ENCODE results near the gene PRSS36. TPM values are rescaled to one million over a fixed set of nuclear protein-coding genes. Genes with fewer than 3 reads are reported as not detected.
"Not testable (repeated sequence)": the region's sequence is repeated elsewhere in the genome, so short reads cannot be mapped to it uniquely, and the experiment has no call there.

Gene PRSS36
- total RNA-seq = 1.1 TPM

- DNase-seq (ENCODE audit: low read depth in 2 of 3, low spot score in 2 of 3) = no peak
These were observed at the start of gene PRSS36 for GRCh38 chr16:31149894-31150890. Gene PRSS36 (minus strand): TSS chr16:31150066. CDS start chr16:31150035, 31 bp downstream.

GRCh38 chr16:31199430-31200041 lies 49.7 kb upstream of the PRSS36 start:
- DNase-seq (ENCODE audit: low read depth in 2 of 3, low spot score in 2 of 3) = no peak

- DNase-seq (ENCODE audit: low read depth in 2 of 3, low spot score in 2 of 3) = no peak
These were observed 48.5 kb upstream of the PRSS36 start for GRCh38 chr16:31198207-31198882.

- DNase-seq (ENCODE audit: low read depth in 2 of 3, low spot score in 2 of 3) = no peak
These were observed 46.6 kb upstream of the PRSS36 start for GRCh38 chr16:31196324-31197088.

- DNase-seq (ENCODE audit: low read depth in 2 of 3, low spot score in 2 of 3) = not testable (repeated sequence)
These were observed 46.0 kb upstream of the PRSS36 start for GRCh38 chr16:31195861-31196260.

GRCh38 chr16:31194898-31195297 lies 45.0 kb upstream of the PRSS36 start:
- no peak for DNase-seq (ENCODE audit: low read depth in 2 of 3, low spot score in 2 of 3)

GRCh38 chr16:31193874-31194273 lies 44.0 kb upstream of the PRSS36 start:
- no peak for DNase-seq (ENCODE audit: low read depth in 2 of 3, low spot score in 2 of 3)

- DNase-seq (ENCODE audit: low read depth in 2 of 3, low spot score in 2 of 3) = no peak
These were observed 43.2 kb upstream of the PRSS36 start for GRCh38 chr16:31192856-31193642.

GRCh38 chr16:31191697-31192428 lies 42.0 kb upstream of the PRSS36 start:
- DNase-seq (ENCODE audit: low read depth in 2 of 3, low spot score in 2 of 3) = no peak

- no peak for DNase-seq (ENCODE audit: low read depth in 2 of 3, low spot score in 2 of 3)
These were observed 41.1 kb upstream of the PRSS36 start for GRCh38 chr16:31190818-31191444.

- no peak for DNase-seq (ENCODE audit: low read depth in 2 of 3, low spot score in 2 of 3)
These were observed 40.2 kb upstream of the PRSS36 start for GRCh38 chr16:31190061-31190460.

- DNase-seq (ENCODE audit: low read depth in 2 of 3, low spot score in 2 of 3) = no peak
These were observed 39.5 kb upstream of the PRSS36 start for GRCh38 chr16:31189412-31189778.

- DNase-seq (ENCODE audit: low read depth in 2 of 3, low spot score in 2 of 3) = no peak
These were observed 38.9 kb upstream of the PRSS36 start for GRCh38 chr16:31188450-31189411.

- DNase-seq (ENCODE audit: low read depth in 2 of 3, low spot score in 2 of 3) = no peak
These were observed 37.9 kb upstream of the PRSS36 start for GRCh38 chr16:31187808-31188189.

- DNase-seq (ENCODE audit: low read depth in 2 of 3, low spot score in 2 of 3) = no peak
These were observed 37.3 kb upstream of the PRSS36 start for GRCh38 chr16:31186930-31187807.

GRCh38 chr16:31186176-31186575 lies 36.3 kb upstream of the PRSS36 start:
- DNase-seq (ENCODE audit: low read depth in 2 of 3, low spot score in 2 of 3) = no peak

- DNase-seq (ENCODE audit: low read depth in 2 of 3, low spot score in 2 of 3) = no peak
These were observed 35.5 kb upstream of the PRSS36 start for GRCh38 chr16:31185339-31185738.
